ENCODE measurements around the gene AADAC.

Gene AADAC

DNA sequence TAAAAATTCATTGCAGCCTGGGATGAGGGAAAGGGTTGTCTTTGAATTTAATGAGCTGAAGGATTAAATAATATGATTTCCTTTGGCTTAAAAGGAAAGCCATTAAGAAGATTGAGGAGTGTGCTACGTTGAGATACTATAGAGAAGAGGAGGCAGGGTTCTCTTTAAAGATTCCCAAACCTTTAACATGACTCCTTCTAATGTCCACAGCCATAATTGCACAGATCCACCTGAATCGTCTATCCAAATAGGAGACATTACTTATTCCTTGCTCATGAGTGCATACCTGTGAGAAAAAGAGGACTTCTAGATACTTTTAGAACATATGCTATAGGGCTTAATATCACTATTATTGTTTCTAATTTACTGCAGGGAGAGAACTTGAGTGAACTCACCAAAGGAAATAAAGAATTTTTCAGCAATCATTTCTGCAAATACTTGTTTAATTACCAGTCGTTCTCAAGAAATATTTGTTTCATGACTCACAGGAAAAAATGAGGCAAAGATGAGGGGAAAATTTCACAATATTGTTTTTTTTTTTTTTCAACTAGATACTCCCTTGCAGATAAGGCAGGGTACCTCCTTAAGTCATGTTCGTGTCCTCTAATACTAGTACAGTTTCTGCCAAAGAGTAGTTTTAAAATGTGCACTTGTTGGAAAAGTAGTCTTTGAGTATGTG, 50.6 kb downstream of the AADAC start:
- Histone ChIP-seq H3K9me3 (ENCODE audit: control insufficient read depth, insufficient read depth, low read length) (no peaks in the 10 kb centered on the region), H3K4me2 (ENCODE audit: low read length) (no peak overlapping the region), H3K79me2 (ENCODE audit: control insufficient read depth, low read length) (no peaks in the 10 kb centered on the region), H3K4me3 (ENCODE audit: low read length) (no peak overlapping the region), H3K27me3 (ENCODE audit: control insufficient read depth, low read length) (no peaks in the 10 kb centered on the region), H3F3A (ENCODE audit: control insufficient read depth, insufficient read depth) (no peaks in the 10 kb centered on the region), H3K9me2 (replicated peaks; ENCODE audit: control insufficient read depth, low read length) (no peaks in the 10 kb centered on the region), H3K4me1 (ENCODE audit: control insufficient read depth, low read length) (no peaks in the 10 kb centered on the region), H3K27ac (ENCODE audit: low read depth, low read length) (no peak overlapping the region), H4K20me1 (ENCODE audit: control insufficient read depth, insufficient read depth, low read depth, low read length) (no peaks in the 10 kb centered on the region), H3K36me3 (ENCODE audit: control insufficient read depth, low read length) (no peaks in the 10 kb centered on the region)
- TF ChIP-seq EZH2phosphoT487 (IDR thresholded peaks at IDR 0.05; ENCODE audit: borderline replicate concordance, low read length) = no peak
- TF ChIP-seq, protein P1, sequence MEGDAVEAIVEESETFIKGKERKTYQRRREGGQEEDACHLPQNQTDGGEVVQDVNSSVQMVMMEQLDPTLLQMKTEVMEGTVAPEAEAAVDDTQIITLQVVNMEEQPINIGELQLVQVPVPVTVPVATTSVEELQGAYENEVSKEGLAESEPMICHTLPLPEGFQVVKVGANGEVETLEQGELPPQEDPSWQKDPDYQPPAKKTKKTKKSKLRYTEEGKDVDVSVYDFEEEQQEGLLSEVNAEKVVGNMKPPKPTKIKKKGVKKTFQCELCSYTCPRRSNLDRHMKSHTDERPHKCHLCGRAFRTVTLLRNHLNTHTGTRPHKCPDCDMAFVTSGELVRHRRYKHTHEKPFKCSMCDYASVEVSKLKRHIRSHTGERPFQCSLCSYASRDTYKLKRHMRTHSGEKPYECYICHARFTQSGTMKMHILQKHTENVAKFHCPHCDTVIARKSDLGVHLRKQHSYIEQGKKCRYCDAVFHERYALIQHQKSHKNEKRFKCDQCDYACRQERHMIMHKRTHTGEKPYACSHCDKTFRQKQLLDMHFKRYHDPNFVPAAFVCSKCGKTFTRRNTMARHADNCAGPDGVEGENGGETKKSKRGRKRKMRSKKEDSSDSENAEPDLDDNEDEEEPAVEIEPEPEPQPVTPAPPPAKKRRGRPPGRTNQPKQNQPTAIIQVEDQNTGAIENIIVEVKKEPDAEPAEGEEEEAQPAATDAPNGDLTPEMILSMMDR (IDR thresholded peaks at IDR 0.05; ENCODE audit: low read depth, low read length, poor library complexity, severe bottlenecking) = no peak

DNA sequence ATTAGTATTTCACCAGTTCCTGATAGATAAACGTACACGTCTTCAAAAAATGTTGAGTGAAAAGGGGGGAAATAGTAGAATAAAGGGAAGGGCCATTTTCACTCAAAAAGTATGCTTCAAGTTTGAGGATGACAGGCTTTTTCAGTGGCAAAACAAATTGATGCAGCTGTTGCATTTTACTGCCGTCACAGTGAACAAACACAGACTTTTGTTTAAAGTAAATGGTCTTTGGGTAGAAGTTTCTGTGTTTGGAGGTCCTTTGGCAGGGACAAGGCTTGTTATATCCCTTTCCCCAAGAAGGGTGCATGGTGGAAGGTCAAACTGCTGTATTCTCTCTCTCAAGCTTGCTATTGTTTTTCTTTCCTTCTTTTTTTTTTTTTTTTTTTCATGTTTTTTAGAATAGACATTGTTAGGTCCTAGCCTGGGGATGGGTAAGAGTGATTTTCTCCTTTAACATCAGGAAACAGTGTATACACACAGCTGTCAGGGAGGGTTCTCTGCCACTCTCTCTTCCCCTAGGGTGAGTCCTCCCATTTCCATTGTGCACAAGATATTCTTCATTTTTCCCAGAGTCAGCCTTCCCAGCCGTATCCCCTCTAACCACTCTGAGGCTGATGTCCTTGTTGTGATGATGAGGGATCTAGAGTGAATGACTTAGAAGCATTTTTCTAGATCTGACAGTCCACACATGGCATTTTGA, 52.9 kb downstream of the AADAC start:
- Histone ChIP-seq H3K27me3 (ENCODE audit: control insufficient read depth, low read length) (no peaks in the 10 kb centered on the region), H3K36me3 (ENCODE audit: control insufficient read depth, low read length) (no peaks in the 10 kb centered on the region), H3K4me1 (ENCODE audit: control insufficient read depth, low read length) (peaks cover 7% of the 10 kb centered on the region), H3K79me2 (ENCODE audit: control insufficient read depth, low read length) (no peaks in the 10 kb centered on the region), H4K20me1 (ENCODE audit: control insufficient read depth, insufficient read depth, low read depth, low read length) (no peaks in the 10 kb centered on the region), H3K9me3 (ENCODE audit: control insufficient read depth, insufficient read depth, low read length) (no peaks in the 10 kb centered on the region), H3F3A (ENCODE audit: control insufficient read depth, insufficient read depth) (no peaks in the 10 kb centered on the region), H3K4me3 (ENCODE audit: low read length) (no peak overlapping the region), H3K27ac (ENCODE audit: low read depth, low read length) (no peak overlapping the region), H3K9me2 (replicated peaks; ENCODE audit: control insufficient read depth, low read length) (no peaks in the 10 kb centered on the region), H3K4me2 (ENCODE audit: low read length) (no peak overlapping the region)
- TF ChIP-seq, protein P1 (IDR thresholded peaks at IDR 0.05; ENCODE audit: low read depth, low read length, poor library complexity, severe bottlenecking) = no peak
- no peak for TF ChIP-seq EZH2phosphoT487 (IDR thresholded peaks at IDR 0.05; ENCODE audit: borderline replicate concordance, low read length)

DNA sequence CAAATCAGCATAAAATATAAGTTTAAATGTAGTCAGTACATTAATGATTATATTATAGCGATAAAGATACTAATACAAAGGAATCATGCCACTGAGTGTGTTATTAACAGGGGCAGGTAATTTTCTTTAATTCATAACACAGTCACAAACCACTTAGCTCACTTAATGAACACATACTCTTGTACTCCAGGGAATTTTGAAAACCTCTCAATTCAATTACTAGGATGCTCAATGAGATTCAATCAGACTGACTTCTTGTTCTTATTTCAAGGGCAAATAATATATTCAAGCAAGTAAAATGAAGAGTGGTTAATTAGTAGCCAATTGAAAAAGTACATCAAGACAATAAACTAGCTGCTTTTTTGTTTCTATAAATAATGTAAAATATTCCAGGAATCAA, 53.8 kb downstream of the AADAC start:
- H3K79me2 ChIP-seq (ENCODE audit: control insufficient read depth, low read length) = no peaks in the 10 kb centered on the region
- H3K4me3 ChIP-seq (ENCODE audit: low read length) = no peak overlapping the region
- H3K36me3 ChIP-seq (ENCODE audit: control insufficient read depth, low read length) = no peaks in the 10 kb centered on the region
- H4K20me1 ChIP-seq (ENCODE audit: control insufficient read depth, insufficient read depth, low read depth, low read length) = no peaks in the 10 kb centered on the region
- H3K4me1 ChIP-seq (ENCODE audit: control insufficient read depth, low read length) = peaks cover 12% of the 10 kb centered on the region
- no peaks in the 10 kb centered on the region for H3F3A ChIP-seq (ENCODE audit: control insufficient read depth, insufficient read depth)
- TF ChIP-seq, protein P1 (IDR thresholded peaks at IDR 0.05; ENCODE audit: low read depth, low read length, poor library complexity, severe bottlenecking) = no peak
- TF ChIP-seq EZH2phosphoT487 (IDR thresholded peaks at IDR 0.05; ENCODE audit: borderline replicate concordance, low read length) = no peak
- H3K27me3 ChIP-seq (ENCODE audit: control insufficient read depth, low read length) = no peaks in the 10 kb centered on the region
- H3K27ac ChIP-seq (ENCODE audit: low read depth, low read length) = no peak overlapping the region
- no peak overlapping the region for H3K4me2 ChIP-seq (ENCODE audit: low read length)
- H3K9me2 ChIP-seq (replicated peaks; ENCODE audit: control insufficient read depth, low read length) = no peaks in the 10 kb centered on the region
- H3K9me3 ChIP-seq (ENCODE audit: control insufficient read depth, insufficient read depth, low read length) = no peaks in the 10 kb centered on the region
